Measurements from ENCODE around the gene SLC7A1. TPM values are rescaled to one million over a fixed set of nuclear protein-coding genes. Genes with fewer than 3 reads are reported as not detected.

The SLC7A1 gene
- total and polyA plus RNA-seq, 2 donors (not counting 3 experiments of a cell fraction or from before 2014, with no cell fraction given), result 21.0 to 79.3 TPM

DNA sequence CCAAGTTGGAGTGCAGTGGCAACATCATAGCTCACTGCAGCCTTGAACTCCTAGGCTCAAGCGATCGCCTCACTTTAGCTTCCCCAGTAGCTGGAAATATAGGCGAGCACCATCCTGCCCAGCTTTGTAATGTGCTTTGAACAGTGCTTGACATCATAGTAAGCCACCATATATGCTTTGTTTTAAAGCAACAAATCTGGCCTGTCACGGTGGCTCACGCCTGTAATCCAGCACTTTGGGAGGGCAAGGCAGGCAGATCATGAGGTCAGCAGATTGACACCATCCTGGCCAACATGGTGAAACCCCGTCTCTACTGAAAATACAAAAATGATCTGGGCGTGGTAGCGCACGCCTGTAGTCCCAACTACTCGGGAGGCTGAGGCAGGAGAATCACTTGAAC is 1.8 kb upstream of the SLC7A1 start:
- Histone ChIP-seq H4K20me1 (replicated peaks; ENCODE audit: control insufficient read depth, extremely low read depth, insufficient read depth, low read length) (no peaks in the 10 kb centered on the region), H3K36me3 (ENCODE audit: control insufficient read depth in 2 of 2, extremely low read depth in 1 of 2, insufficient read depth in 2 of 2, low read length in 2 of 2) (no peaks in the 10 kb centered on the region), H3K27ac (ENCODE audit: insufficient read depth, low read depth, low read length) (no peak overlapping the region), H2AFZ (ENCODE audit: low read depth, low read length) (no peak overlapping the region), H3K79me2 (ENCODE audit: control insufficient read depth, insufficient read depth, low read length) (peaks cover 31% of the 10 kb centered on the region), H3K9me1 (replicated peaks; ENCODE audit: control insufficient read depth, extremely low read depth, insufficient read depth, low read length) (no peaks in the 10 kb centered on the region), H3K27me3 (ENCODE audit: control insufficient read depth in 2 of 2, insufficient read depth in 2 of 2, low read length in 2 of 2) (peaks cover 0 to 2% of the 10 kb centered on the region in 2 experiments), H3K4me1 (ENCODE audit: control insufficient read depth, extremely low read depth, insufficient read depth, low read length) (peaks cover 20% of the 10 kb centered on the region), H3K4me3 (replicated peaks in 1 of 3; ENCODE audit: insufficient read depth in 1 of 3, low read depth in 1 of 3, low read length in 3 of 3) (no peak overlapping the region), H3K4me2 (ENCODE audit: insufficient read depth, low read length) (no peak overlapping the region), H3K9ac (replicated peaks; ENCODE audit: extremely low read depth, insufficient read depth, low read length) (no peak overlapping the region), H3K9me3 (replicated peaks; ENCODE audit: control insufficient read depth, insufficient read depth, low read length) (no peaks in the 10 kb centered on the region)
- dilution Hi-C loops (cut with MboI; ENCODE audit: extremely low pct_ligation_motif_present, low sequenced_read_pairs), result no loop called here
- no peak for TF ChIP-seq EZH2 (IDR thresholded peaks at IDR 0.05; ENCODE audit: borderline replicate concordance, low read depth, low read length, severe bottlenecking)
- no peak for TF ChIP-seq MYC (IDR thresholded peaks at IDR 0.05; ENCODE audit: low read depth, low read length)
- no peak for TF ChIP-seq JUN (IDR thresholded peaks at IDR 0.05; ENCODE audit: borderline replicate concordance, insufficient read depth, insufficient read length, low read depth)
- TF ChIP-seq POLR2AphosphoS5 (IDR thresholded peaks at IDR 0.05; ENCODE audit: insufficient read depth, low read depth, low read length), result no peak
- TF ChIP-seq POLR2A (IDR thresholded peaks at IDR 0.05; ENCODE audit: low read depth, low read length), result no peak
- no peak for TF ChIP-seq GATA2 (IDR thresholded peaks at IDR 0.05; ENCODE audit: insufficient read depth, insufficient read length, low read depth, low read length)
- TF ChIP-seq, protein P1, sequence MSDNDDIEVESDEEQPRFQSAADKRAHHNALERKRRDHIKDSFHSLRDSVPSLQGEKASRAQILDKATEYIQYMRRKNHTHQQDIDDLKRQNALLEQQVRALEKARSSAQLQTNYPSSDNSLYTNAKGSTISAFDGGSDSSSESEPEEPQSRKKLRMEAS (IDR thresholded peaks at IDR 0.05; ENCODE audit: insufficient read depth, insufficient read length), result no peak
- TF ChIP-seq, protein P2, sequence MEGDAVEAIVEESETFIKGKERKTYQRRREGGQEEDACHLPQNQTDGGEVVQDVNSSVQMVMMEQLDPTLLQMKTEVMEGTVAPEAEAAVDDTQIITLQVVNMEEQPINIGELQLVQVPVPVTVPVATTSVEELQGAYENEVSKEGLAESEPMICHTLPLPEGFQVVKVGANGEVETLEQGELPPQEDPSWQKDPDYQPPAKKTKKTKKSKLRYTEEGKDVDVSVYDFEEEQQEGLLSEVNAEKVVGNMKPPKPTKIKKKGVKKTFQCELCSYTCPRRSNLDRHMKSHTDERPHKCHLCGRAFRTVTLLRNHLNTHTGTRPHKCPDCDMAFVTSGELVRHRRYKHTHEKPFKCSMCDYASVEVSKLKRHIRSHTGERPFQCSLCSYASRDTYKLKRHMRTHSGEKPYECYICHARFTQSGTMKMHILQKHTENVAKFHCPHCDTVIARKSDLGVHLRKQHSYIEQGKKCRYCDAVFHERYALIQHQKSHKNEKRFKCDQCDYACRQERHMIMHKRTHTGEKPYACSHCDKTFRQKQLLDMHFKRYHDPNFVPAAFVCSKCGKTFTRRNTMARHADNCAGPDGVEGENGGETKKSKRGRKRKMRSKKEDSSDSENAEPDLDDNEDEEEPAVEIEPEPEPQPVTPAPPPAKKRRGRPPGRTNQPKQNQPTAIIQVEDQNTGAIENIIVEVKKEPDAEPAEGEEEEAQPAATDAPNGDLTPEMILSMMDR (IDR thresholded peaks at IDR 0.05; ENCODE audit: extremely low read depth in 1 of 2, insufficient read depth in 1 of 2, low read depth in 1 of 2, low read length in 2 of 2), result no peak
- TF ChIP-seq FOS (IDR thresholded peaks at IDR 0.05; ENCODE audit: borderline replicate concordance, insufficient read depth, low read length), result no peak
- FAIRE-seq, result no peak
- no peak for DNase-seq (ENCODE audit: low read depth, low spot score)
- ChIA-PET CTCF (interaction anchor here (1.7 kb wide), 1 partner anchor 518 kb away, joined by 5 read pairs; no protein-coding TSS in a partner anchor), POLR2A (no interaction called here)
- BruUV-seq (replicated peaks), result no TSS peak
- intact Hi-C loops (cut with micrococcal nuclease), result loop anchor here (10.0 kb wide), 1 partner anchor 328 kb away; no protein-coding TSS in a partner anchor

Data from endothelial cell of umbilical vein (primary cell).